Measurements from ENCODE around the gene NBAS.

The NBAS gene

DNA sequence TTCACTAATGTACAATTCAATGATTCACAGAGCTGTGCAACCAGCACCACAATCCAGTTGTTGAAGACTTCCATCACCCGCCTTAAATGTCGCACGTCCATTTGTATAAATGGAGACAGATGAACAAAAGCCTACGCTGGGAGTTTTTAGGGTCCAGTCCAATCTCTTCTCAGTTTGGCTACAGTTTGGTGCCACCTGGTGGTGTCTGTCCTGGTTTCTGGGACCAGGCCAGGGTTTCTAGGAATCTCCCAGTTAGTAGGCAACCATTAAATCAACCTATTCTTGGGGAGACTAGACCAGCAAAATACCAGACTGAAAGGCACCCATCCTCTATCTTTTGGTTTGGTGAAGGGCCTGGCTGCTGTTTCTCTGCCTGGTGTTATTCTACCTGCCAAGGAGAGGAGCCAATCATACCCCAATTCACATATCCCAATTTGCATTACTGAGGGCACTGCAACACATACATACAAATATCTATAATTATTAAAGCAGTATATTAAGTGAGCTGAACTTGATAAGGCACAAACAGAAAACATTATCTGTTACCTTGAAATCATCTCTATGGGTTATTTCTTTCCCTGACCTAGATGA, 27.3 kb upstream of the NBAS start:
- DNase-seq, result no peak

DNA sequence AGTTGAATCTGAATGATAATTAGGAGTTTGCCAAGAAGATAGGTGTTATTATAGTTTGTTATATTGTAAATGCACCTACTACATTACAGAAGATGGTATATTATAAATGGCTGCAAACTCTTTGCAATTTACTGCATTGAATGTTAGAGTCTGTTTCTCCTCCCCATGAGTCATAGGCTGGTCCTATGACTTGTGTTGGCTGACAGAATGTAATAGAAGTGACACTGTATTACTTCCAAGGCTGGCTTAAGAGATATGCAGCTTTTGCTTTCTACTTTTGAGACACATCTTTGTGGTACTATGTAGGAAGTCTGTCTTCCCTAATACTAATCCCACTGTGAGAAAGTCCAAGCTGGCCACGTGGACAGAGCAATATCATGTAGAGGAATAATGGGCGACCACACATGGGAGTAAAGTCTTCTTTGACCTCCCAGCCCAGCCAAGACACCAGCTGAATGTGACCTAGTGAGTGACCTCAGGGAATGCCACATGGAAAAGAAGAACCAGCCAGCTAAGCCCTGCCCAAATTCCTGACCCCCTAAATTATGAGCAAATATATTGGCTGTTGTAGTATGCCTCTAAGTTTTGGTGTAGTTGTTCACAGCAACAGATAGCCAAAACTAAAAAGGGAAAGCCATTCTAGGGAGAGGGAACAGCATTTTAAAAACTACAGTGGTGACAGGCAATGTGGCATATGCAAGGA, 23.8 kb upstream of the NBAS start:
- no peak for DNase-seq

DNA sequence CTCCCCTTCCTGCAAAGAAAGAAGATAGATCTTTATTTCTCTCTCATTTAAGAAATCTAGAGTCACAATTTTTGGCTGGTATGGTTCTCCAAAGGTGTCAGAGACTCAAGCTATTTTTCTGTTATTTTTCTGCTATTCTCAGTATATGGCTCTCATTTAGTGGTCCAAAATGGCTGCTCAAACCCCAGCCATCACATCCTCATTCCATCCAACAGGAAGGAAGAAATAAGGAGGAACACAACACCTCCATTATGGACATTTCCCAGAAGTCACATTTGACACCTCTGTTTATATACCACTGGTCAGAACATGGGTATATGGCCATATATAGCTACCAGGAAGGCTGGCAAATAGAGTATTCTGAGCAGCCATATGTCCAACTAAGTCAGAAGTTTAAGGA, 23.2 kb upstream of the NBAS start:
- no peak for DNase-seq

DNA sequence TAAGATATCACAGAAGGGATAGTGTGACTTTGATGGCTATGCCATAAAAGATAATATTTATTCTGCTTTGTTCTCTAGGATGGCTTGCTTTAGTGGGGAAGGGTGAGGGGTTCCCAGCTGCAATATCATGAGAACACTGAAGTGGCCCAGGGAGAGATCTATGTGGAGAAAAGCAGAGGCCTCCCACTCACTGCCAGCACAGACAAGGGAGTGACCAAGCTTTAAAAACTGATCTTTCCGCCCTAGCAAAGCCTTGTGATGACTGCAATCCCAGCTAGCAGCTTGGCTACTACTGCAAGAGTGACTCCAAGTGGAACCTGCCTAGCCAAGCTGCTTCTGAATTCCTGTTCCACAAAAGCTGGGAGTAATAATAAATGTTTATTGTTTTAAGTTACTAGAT, 22.7 kb upstream of the NBAS start:
- no peak for DNase-seq

DNA sequence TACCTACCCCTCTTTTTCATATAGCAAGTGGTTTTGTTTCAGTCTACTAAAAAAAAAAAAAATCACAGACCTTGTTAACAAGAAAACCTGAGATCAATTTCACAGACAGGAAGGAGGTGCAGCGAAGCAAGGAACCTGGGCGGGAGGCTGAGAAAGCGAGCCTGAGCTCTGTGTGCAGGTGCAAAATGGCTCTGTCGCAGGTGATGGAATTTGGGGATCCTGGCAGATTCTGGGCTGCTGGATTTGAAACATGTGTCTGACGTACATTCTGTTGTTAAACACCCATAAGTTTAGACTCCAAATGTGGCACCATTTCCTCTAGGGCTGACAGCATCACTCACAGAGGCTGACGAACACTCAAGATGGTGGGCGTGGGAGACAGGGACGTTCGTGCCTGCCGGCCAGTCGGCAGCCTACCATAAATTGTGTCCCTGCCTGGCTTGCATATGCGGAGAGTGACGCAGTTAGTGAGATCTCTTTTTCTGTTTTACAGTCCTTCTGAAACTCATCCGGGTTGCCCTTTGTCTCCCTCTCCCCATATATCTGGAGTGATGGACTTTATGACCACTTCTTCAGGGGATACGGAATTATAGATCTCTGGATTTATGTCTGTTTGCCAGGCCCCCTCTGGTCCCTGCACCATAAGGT, 21.7 kb upstream of the NBAS start:
- no peak for DNase-seq

DNA sequence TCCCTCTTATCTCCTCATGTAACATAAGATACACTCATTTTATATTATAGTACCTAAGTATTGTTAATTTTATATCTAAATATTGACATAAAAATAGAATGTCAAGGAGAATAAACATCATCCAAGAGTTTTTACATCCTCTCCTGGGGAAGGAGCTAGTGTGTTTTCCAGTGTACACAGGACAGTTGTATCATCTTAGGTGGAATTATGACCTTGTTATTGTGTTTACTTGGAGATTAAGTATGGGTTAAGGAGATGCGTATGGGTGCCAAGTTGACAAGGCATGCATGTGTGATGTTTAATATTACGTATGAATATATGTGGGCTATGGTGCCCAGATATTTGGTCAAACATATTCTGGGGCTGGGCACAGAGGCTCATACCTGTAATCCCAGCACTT, 19.3 kb upstream of the NBAS start:
- no peak for DNase-seq

DNA sequence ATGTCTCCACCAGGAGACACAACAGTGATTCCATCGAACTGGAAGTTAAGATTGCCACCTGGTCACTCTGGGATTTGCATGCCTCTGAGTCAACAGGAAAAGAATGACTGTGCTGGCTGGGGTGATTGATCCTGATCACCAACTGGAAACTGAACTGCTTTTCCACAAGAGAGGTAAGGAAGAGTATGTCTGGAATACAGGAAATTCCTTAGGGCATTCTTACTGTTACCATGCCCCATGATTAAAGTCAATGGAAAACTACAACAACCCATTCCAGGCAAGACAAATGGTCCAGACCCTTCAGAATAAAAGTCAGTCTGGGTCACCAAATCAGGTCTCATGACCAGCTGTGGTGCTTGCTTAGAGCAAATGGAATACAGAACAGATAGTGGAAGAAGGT, 18.5 kb upstream of the NBAS start:
- no peak for DNase-seq

DNA sequence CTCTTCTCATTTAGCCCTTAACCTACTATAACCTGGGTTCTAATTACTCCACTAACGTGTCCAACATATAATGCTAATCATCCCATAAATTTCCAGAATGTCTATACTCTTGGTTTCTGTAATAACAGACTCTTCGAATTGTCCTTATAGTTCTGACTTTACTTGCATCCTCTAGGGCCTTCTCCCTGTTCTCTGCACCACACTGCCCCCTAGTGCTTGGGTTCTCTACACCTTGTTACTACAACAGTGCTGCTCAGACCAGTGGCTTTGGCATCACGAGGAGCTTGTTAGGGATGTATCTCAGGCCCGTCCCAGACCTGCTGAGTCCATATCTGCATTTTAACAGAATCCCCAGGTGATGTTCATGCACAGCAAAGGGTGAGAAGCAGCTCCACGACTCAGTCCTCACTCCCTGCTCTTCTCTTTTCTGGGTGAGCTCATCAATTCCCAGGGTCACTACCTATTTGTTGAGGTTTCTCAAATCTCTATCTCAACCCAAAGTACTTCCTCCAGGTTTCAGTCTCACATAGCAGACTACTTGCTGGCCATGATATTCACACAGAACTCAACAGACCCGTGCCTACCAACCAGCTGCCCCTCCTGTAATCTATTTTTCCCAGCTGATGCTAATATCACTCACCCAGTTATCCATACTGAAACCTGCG, 16.1 kb upstream of the NBAS start:
- peak; percentile 93 for DNase-seq

DNA sequence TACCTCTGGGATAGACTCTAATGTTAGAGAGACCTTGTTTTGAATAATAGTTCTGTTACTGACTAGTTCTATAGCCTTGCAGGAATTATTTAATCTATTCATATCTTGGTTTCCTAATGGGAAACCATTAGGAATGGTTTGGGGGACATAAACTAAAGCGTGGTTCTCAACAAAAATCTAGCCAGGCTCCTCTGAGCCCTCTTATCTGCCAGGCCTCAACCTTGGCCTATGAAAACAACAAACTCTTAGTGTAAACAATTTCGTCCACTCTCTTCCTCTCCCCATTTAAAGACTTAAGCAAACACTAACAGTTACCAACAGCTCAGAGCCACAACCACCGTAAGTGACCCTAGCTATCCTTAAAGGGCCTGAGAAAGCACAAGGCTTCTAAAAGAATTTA, 10.6 kb upstream of the NBAS start:
- DNase-seq, result no peak

DNA sequence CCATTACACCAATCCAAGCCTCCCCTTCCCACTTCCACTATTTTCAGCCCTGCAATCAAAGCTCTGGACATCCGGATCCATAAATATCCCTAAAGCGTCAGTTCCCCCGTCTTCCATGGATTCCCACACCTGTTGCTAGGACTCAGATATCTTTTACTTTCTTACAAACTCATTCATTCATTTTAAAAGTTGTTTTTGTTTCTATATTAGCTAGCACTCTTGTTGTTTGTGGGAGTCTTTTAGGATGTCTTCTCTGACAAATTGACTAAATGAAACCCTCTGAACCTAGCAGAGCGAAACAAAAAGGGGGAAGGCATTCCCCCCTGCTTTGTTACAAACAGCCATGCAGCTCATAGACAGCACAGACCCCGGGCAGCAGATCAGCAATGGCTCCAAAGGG, 9.0 kb upstream of the NBAS start:
- no peak for DNase-seq

DNA sequence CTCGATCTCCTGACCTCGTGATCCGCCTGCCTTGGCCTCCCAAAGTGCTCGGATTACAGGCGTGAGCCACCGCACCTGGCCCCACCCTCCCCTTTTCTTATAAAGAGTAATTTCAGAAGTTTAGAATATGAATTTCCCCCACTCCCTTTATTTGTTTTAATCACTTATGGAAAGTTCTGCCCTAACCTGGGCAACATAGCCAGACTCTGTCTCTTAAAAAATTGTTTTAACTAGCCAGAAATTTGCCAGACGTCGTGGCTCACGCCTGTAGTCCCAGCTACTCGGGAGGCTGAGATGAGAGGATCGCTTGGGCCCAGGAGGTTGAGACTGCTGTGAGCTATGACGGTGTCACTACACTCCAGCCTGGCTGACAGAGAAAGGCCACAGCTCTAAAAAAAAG, 7.7 kb upstream of the NBAS start:
- DNase-seq, result no peak

DNA sequence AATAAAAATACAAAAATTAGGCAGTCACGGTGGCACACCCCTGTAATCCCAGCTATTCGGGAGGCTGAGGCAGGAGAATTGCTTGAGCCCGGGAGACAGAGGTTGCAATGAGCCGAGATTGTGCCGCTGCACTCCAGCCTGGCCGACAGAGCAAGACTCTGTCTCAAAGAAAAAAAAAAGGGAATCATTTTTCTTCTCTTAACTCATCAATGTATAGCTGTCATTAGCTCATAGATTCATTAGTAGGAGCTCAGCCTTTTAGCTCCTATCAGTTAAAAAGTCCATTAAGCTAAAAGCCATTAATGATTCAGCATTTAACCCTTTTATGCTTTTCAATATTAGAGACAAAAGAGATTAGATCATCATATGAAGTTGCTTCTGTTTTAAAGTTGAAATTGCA, 5.8 kb upstream of the NBAS start:
- DNase-seq, result no peak

DNA sequence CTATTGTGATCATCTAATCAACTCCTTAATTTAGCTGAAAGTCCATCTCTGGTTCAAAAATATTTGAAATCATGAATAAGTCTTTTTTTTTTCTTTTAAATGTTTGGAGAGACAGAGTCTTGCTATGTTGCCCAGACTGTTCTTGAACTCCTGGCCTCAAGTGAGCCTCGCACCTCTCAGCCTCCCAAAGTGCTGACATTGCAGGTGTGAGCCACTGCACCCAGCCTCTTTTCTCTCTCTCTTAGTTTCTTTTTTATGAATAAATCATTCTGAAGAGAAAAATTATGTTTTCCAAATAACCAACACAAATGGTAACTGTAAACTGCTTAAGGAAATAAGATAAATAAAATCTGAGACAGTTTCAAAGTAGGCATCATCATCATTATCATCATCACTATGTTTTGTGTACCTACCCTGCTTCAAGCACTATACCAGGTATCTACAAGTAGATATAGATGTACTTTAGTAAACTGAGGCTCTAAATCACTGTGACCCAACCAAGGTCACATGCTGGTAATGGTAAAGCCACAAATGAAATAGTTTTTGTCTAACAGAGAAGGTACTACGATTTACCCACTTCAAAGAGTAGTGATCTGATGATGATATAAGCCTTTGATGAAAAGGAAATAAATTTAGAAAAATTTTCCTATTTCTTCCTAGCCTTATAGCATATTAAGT, 5.0 kb upstream of the NBAS start:
- DNase-seq, result no peak

DNA sequence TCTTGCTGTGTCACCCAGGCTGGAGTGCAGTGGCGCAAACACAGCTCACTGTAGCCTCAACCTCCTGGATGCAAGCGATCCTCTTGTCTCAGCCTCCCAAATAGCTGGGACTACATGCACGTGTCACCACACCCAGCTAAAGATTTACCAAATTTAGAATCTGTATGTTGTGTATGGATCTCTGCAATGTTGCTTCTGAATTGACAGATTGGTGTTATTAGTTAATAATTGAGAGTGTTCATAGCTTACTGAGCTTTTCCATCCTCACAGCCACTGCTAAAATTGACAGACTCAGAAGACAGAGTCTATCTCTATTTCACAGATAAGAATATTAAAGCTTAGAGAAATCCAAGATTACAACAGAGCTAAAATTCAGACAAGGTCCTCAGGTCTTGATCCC, 4.3 kb upstream of the NBAS start:
- DNase-seq, result no peak

DNA sequence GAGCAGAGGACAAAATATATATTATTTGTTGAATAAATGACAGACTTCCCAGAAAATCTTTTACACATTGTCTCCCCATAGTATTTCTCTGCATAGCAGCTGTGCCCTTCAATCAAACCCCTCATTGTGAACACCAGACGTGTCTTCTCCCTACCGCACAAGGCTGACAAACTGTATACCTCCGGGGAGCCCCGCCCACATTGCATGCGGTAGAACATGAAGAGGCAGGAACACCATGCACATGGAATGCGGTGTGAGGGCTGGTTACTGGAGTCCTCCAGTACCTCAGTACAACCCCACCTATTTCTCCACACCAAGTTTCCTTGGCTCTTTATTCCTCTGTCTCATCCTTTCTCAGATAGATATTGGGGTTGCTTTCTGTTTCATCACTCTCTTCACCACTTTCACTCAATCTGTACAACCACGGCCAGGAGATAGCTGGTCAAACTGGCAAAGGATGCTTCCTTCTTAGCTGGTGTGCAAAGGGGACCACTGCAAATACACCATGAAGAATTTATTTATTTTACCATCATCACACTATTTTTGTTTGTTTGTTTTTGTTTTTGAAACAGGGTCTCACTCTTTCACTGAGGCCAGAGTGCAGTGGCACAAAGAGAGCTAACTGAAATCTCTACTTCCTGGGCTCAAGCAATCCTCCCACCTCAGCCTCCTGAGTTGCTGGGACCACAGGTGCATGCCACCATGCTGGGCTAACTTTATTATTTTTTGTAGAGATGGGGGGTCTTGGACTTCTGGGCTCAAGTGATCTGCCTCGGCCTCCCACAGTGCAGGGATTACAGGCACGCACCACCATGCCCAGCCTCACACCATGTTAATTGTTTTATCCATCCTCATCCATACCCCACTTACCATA, 2.3 kb upstream of the NBAS start:
- DNase-seq, result no peak

DNA sequence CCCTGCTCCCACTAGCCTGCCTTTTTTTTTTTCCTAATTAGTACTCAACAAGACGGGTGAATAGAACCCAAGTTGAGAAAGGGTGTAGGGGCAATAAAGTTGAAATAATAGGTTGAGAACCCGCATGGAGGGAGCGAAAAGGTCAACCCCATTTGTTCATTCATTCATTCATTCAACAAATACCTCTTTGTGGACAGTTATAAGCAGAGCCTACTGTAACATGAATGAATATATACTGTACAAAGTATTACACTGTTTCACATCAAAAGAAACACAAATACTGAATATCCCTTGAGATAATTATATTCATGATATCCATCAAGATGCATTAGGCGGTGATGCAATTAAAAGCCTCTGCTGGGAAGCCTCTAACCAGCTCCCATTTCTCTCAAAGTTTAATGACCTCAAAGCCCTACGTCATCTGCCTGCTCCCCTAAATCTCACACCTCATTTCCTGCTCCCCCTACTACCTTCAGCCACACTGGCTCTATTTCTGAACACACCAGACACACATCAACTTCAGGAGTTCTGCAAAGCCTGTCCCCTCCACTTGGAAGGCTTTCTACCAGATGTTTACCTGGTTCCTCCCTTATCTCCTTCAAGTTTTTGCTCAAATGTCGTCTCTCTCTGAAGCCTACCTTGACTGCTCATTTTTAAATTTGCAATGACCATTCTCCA, 1.4 kb upstream of the NBAS start:
- no peak for DNase-seq

DNA sequence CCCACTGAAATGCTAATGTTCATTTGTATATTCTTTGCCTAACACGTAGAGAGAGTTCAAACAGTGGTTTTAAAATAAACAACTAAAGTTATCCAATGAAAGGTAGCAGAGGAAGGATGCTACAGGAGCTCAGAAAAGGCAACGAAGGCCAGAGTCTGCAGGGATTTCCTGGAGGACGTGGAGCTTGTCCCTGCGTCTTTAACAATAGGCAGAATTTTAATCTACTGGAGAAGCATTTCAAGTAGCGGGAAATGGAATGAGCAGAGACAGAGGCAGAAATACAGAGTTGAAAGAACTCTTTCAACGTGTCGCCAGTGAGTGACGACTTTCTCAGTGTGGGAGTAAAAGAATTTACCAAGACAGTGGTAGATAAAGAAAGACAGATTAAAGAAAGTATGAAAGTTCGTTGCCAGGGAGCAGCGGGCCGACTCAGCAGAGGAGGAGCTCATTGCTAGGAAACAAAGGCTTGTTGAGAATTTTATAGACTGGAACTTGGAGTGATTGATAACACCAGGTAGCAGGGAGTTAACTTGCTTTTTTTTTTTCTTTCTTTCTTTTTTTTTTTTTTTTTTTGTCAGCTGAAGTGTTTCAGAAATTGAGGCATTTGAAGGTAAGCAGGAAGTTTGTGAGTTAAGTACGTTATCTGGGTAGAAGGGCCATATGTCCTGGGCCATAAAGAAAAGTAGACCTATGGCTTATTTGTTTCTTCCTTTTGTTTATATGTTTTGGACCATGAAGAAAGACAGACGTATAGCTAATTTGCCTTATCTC, 625 bp upstream of the NBAS start:
- peak; percentile 54 for DNase-seq

DNA sequence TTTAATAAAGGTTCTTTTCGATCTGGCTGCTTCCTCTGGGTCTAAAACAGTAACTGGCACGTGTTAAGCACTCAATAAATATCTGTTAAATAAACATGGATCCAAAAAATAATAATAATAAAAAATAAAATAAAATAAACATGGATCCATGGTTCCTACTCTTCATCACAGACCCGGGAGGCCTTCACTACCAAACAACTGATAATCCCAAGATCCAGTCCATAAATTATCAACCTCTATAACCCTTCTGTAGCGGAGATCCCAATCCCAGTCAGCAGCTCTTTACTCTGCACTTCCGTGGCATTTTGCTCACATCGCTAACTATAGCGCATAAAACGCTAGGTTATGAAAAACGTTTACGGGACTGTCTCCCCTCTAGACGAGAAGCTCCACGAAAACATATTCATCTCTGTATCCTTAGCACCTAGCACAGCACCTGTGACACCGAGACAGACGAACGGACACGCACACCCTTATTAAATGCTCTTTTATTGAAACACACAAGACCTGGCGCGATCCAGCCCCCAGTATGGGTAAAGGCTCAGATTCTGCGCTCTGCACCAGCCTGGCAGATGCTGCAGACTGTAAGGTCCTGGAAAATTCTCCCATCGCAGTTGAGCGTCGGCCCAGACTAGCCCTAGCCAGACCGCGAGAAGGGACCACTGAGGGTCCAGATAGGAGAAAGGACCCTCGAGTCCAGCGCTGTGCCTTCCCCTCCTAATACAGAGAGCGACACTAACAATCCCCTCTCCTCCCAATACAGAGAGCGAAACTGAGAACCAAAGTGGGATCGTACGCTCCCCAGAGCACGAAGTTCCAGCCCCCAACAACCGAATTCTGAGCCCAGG, 770 bp downstream of the NBAS start:
- peak; percentile 58 for DNase-seq

DNA sequence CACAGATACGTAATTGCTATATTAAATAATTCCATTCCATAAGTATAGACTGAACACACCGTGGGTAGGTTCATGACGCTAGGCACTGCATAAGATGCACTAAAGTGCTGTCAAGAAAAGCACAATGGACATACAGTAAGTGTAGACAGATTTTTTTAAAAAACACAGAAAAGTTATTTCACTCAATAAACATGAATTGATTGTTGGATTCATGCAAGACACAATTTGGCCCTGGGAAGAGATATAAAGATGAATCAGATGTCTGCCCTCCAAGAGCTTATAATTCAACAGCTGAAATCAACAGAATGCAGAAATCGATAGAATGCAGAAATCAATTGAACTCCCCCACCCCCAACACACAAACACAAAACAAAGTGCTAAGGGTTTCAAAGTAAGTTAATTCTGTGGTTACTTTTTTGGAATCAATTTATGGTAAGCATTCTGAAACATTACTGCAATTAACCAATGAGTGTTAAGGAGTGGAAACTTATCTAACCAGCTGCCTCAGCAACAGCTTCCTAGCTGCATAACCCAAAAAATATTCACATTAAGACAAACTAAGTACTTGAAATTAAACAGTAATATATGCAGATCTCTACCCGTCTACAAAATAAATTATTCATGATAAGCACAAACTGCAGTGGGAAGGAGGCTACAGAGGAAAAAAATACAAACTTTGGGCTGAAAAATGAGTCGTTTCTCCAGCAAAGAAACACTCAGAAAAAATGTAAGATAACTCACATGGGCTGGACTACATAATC, 1.6 kb downstream of the NBAS start:
- DNase-seq, result no peak
